ENCODE measurements around the gene PEX11A.

GRCh38 chr15:89653578-89653977, 37.0 kb downstream of the PEX11A start:
- TF ChIP-seq CTCF (conservative IDR thresholded peaks at IDR 0.05), result no peak
- no peak for TF ChIP-seq ZFX (IDR thresholded peaks at IDR 0.05)
